SIG-M5 (cell line): ENCODE results near the gene TOX2.

ENCODE experiments used
- DNase-seq: peaks from one replicate; lab custom pipeline; 2025; lab: John Stamatoyannopoulos, UW

The TOX2 gene

GRCh38 chr20:44098657-44099056 lies 184.0 kb downstream of the TOX2 start:
- DNase-seq: no peak

DNA sequence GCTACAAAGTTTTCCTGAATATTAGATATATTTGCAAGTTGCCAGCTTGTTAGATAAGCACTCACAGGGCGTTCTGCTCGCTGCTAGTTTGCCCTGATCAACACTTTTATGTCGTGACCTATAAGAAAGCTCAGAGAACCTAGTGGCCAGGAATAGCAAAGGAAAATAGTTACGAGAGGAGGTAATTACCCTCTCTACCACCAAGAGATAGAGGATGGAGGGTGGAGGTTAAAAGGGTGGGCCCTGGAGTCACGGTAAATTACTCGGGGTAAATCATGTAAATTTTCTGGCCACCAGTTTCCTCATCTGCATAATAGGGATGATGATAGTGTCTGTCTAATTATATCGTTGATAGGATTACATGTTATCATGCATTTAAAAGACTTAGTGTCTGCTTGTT lies 185.2 kb downstream of the TOX2 start:
- DNase-seq: no peak

DNA sequence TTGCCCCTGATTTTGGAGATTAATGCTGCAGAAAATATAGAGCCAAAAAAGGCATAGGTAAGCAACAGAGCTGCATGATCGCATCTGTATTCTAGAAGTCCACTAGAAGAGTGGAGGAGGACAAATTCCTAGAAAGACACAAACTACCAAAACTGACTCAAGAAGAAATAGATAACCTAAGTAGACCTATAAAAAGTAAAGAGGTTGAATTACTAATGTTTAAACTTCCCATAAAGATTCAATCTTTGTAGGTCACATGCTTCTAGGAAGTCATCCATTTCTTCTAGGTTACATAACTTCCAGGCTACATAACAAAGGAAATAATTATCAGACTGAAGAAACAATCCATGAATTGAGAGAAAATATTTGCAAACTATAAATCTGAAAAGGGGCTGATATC lies 187.9 kb downstream of the TOX2 start:
- DNase-seq: no peak

DNA sequence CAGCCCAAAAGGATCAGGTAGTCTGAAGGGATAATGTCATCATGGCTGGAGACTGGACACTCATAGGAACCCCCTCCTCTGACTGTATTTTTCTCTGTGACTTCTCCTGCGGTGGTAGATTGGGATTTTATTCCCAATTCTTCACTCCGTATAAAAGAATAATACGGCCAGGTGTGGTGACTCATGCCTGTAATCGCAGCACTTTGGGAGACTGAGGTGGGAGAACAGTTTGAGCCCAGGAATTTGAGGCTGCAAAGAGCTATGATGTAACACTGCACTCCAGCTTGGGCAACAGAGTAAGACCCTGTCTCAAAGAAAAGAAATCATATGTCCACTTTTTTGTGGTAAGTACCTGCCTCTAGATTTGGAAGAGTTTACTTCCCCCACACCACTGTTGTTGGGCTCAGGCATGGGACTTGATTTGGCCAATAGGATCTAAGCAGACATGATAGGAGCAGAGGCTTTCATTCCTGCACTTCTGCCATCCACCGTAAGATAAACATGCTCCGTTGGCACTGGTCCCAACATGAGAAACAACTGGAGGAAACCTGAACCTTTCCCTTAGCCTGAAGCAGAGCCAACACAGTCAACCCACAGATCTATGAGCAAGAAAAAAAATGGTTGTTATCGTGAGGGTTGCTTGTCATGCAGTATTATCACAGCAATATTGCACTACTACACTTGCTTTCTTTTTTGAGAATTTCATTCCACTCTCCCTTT lies 190.3 kb downstream of the TOX2 start:
- no peak for DNase-seq

GRCh38 chr20:44106615-44107014 lies 192.0 kb downstream of the TOX2 start:
- DNase-seq: no peak

DNA sequence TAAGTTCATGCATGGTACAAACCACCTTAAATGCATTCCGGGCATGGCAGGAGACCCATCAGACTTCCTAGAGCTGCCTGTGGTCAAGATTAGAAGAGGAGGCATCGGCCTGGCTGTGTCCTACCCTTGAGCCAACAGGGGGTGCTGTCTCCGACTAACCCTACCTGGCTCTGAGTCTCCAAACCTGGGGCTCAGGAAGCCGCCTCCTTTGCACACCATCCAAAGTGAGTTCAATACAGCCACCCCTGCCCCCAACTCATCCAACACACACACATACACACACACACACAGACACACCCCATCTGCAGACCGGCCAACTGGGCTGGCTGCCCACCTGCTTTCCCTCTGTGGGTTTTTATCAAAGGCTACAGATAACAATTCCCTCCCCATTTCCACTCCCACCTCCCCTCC lies 195.3 kb downstream of the TOX2 start:
- no peak for DNase-seq

GRCh38 chr20:44110816-44111568 lies 196.3 kb downstream of the TOX2 start:
- DNase-seq: no peak

- no peak for DNase-seq
Observed at GRCh38 chr20:44111712-44112335, 197.2 kb downstream of the TOX2 start.

- no peak for DNase-seq
Observed at GRCh38 chr20:44112456-44112855, 197.8 kb downstream of the TOX2 start.

DNA sequence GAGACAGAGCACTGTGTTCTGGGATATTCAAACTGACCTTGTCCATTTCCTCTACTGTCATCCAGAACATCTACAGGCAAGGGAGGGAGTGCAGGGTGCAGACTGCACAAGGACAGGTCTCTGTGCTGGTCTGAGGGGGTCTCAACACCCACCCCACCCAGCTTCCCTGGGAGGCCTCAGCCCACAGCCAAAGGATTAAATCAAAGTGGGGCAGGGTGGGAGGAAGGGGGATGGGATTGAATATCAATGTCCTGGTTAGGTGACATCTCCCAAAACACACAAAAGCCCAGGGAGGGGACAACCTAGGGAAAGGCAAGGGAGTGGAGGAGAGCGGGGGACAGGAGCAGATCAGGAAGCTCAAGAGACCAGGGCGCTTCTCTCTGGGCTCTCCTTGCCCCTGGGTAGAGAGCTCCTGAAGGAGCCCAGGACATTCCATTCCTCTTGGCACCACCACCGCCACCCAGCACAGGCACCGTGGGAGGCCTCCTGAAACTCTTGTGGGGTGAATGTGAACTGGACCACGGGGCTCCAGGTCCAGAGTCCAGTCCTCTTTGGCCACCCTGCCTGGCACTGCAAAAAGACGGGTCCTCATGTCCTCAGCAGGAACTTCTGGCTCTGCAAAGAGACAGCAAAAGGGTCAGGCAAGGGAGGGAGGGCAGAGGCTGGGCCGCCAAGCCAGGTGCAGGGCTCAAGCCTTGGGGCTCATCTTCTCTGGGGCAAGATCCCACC lies 198.4 kb downstream of the TOX2 start:
- no peak for DNase-seq

DNA sequence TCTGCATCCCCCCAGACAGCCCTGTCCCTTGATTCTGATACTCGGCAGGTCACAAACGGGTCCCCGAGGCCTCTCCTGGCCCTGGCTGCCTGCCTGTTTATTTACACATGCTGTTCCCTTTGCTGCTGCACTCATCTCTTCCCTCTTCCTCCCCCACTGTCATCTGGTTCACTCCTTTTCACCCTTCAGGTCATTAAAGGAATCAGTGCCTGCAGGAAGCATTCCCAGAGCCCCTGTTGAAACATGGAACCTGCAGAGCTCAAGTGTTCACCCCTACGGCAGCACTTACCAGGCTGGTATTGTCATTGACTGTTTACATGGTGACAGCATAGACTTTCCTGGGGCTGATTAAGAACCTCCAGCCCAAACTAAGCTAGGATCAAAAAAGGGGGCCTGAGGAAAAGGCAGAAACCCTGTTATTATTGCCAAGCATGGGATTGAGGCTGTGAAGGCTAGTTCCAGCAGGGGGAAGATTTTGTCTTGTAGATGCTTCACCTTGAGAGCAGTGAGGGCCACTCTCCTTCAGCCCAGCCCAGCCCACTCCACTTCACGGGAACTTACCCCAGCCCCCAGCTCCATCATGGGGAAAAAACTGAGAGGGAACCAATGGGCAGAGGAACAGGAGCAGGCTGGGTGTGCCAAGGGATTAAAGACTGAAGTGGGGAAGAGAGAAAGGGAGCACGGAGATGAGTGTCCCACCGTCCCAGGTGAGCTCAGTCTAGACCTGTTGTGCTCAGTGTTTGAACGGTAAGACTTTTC lies 199.1 kb downstream of the TOX2 start:
- DNase-seq: no peak

DNA sequence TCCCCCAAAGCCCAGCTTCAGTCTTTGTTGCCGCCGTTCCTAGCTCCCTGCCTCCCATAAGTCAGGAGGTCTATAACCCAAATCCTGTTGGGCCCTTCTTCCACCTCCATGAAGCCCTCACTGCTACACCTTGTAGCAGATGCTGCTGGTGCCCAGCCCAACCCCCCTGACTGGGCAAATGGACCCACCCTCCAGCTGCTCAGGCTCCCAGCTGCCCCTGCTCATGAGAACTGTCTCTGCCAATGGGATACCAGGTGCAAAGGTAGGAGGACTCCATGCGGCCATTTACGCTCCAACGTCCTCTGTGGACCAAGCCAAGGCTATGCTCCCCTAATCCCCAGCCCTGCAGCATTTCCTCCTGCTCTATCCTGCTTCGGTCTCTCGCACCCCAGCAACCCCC lies 200.5 kb downstream of the TOX2 start:
- no peak for DNase-seq

DNA sequence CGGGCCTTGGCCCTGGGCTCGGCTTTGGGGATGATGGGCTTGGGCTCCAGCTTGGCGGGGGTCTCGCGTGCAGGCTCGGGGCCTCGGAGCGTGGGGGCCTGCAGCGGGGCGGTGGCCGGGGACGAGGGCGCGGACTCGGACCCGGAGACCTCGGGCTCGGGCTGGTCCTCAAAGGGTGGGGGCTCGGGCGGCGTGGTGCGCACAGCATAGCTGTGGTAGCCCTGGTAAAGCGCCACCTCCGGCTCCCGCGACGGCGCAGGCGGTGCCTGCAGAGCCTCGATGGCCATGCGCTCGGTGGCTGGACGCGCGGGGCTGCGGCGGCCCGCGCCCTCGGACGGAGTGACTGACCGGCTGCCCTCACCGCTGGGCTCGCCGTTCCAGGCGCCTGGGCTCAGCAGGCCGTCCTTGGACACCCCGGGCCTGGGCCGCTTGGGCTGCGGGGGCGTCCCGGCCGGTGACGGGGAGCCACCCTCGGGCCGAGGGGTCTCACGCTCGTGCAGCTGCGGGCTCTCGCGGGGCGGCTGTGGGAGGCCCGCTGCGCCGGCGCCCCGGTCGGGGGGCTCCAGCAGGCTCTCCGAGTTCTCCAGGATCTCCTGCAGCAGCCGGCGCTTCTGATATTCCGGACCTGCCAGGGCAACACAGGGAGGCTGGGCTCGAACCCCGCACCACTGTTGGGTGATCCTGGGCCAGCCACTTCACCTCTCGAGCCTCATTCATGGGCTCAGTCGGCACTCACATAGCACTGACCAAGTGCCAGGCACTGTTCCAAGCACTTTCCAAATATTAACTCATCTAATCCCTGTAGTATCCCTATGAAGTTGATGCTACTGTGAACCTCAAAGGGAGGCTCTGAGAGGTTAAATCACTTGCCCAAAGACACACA lies 201.4 kb downstream of the TOX2 start:
- DNase-seq: no peak

DNA sequence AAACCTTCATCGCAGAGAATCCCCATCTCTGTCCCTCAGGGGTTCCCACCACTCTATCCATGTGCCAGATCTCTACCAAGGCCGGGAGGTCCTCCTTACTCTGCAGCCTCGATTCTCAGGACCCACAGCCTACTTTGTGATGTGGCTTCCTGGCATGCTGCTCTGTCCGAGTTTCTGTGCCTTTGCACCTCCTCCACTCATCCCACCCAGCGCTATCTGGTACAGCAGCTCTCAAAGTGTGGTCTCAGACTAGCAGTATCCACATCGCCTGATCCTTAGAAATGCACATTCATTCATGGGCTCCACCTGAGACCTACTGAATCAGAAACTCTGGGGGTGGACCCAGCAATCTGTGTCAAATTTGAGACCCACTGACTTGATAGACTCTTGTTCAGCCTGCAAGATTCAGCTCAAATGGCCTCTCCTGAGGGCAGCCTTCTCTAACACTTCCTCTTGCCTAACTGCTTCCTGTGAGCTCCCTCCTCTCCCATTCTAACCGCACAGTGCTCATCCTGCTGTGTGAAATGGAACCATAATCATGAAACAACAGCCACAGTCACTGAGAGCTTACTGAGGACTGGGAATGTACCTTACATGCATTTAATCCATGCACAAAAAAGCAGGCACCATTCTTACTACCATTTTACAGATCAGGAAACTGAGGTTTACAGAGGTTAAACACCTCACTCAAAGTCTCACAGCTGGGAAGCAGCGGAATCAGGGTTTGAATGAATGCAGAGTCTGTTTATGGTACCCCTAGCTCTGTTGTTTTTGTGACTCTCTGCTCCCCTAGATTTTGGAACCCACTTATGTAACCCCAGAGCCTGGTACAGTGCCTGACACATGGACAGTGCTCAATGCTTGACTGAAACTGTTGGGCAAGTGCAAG lies 202.9 kb downstream of the TOX2 start:
- no peak for DNase-seq

DNA sequence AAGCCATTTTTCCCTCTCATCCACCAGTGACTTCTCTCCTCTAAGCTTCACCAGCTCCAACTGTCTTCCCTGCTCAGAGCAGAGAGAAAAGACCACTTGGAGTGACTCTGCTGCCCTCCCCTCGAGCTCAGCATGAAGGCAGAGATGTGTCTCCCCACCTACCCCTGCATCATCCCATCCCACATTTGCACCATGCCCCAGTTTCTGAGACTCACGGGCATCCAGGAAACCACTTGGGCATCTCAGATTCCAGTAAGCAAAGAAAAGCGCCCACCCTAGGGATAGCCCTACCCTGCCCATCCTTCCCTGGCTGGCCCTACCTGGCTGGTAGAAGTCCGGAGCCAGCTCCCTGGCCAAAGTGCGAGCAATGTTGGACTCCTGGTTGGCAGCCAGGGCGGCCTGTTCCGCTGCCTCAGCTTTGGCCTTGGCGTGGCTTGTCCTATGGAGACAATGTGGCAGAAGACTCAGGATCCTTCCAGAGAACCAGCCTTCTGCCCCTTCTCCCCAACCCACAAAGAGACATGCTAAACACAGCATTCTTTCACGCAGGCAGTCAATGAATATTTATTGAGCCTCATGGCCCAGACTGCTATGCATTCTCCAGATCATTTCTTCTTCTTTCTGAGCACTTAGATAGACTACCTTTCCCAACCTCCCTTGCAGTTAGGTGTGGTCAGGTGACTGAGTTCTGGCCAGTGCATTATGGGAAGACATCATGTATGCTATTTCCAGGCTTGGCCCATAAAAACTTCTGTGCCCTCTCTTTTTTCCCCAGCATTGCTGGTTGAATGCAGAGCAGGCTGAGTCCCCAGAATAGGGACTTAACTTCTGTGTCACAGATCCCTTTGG lies 203.8 kb downstream of the TOX2 start:
- no peak for DNase-seq
